Cardiac muscle cell (in vitro differentiated cells and primary cell): ENCODE measurements around the gene TSKU. TPM values are rescaled to one million over a fixed set of nuclear protein-coding genes. Genes with fewer than 3 reads are reported as not detected.

Source experiments
- DNase-seq, 2 donors: peaks; one replicate each; pipeline versions ENCODE4 v3.0.0 to v3.0.0-alpha.2; 2010 to 2017; ENCODE audit warnings: low read depth in 1 of 2, low spot score in 1 of 2
- H3K27ac ChIP-seq: fragments of 200-600 bp; sonication (generic); 2 replicates; pipeline ENCODE4 v1.5.1; 2016
- H3K27me3 ChIP-seq: fragments of 200-600 bp; sonication (generic); 2 replicates; pipeline ENCODE4 v1.6.0; 2016; ENCODE audit warnings: control low read depth
- H3K36me3 ChIP-seq: fragments of 200-600 bp; sonication (generic); 2 replicates; pipeline ENCODE4 v1.5.1; 2016; ENCODE audit warnings: control low read depth
- H3K4me1 ChIP-seq: fragments of 200-600 bp; sonication (generic); 2 replicates; pipeline ENCODE4 v1.8.1; 2017; ENCODE audit warnings: low read depth, mild to moderate bottlenecking, mixed run types
- H3K4me3 ChIP-seq: fragments of 200-600 bp; sonication (generic); 2 replicates; pipeline ENCODE4 v1.5.1; 2016; ENCODE audit warnings: mild to moderate bottlenecking
- H3K9me3 ChIP-seq: fragments of 200-600 bp; sonication (generic); 2 replicates; pipeline ENCODE4 v1.5.1; 2017; ENCODE audit warnings: low read depth, mild to moderate bottlenecking, control low read depth
- CTCF ChIP-seq: IDR thresholded peaks from 2 replicates; pipeline ENCODE4 v1.5.1; 2012; ENCODE audit warnings: low read depth, mild to moderate bottlenecking, low read length
- polyA plus RNA-seq: library from polyadenylated mRNA; unstranded; fragments of >200 nt; fragmentation: Nextera tagmentation; extraction: Ambion mirVana; gene quantifications from 2 replicates; pipeline ENCODE4 v1.2.1, GENCODE V29; 2016
- total RNA-seq: library from RNA; depleted of rRNA; stranded (reverse); fragments of >200 nt; gene quantifications from 2 replicates; pipeline ENCODE4 v1.2.3, GENCODE V29; 2016

The TSKU gene
- total and polyA plus RNA-seq, 2 experiments from 2014 or later = 33.4 to 33.6 TPM

DNA sequence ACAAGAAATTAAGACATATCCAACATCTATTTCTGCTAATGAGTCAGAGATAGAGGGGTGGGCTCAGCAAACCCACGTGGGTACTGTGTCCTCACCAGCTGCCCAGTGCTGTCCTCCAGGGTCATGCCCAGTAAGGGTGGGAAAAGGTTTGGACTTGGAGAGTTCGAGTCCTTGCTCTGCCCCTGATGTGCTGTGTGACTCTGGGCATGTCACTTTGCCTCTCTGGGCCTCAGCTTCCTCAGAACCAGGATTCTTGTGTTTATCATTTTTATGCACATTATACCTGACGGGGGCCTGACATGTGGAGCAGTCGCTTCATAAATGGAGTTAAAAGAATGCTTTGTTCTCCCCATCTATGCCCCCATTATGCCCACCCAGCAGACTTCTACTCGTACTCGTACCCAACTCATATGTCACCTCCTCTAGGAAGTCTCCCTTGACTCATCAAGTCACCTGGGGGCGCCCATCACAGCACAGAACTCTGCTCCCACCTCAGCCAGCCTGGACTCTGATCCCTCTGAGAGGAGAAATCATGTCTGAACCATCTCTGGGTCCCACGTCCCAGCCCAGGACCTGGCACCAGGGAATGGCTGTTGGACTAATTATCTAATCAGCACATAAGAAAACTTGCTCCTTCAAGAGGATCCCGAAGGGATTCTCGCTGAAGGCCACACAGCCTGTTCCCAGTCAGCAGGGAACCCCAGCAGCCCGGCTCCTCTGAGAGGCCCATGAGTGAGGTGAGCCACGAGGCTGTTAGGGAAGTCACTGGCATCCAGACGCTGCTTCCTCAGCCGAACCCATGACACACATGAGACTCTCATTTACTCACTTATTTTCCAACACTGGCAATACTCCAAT lies 38.7 kb upstream of the TSKU start:
- no peaks in the 10 kb centered on the region for H3K4me1 ChIP-seq
- no peak for TF ChIP-seq CTCF
- no peaks in the 10 kb centered on the region for H3K9me3 ChIP-seq
- no peak overlapping the region for H3K4me3 ChIP-seq
- DNase-seq = no peak
- H3K27me3 ChIP-seq = no peaks in the 10 kb centered on the region
- H3K27ac ChIP-seq = no peak overlapping the region
- no peaks in the 10 kb centered on the region for H3K36me3 ChIP-seq

DNA sequence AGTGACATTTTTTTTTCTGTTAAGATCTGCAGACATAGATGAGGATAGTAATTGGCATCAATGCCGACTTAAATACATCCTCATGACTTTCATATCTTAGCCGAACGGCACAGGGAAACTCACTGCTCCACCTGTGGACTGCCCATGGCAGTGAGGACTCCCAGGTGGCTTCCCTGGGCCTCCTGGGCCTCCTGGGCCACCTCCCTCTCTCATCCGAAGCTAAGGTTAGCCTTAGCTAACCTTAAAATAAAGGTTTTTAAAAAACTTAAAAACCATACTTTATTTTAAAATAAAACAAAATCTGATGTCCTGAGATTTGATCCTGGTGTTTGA lies 38.1 kb upstream of the TSKU start:
- TF ChIP-seq CTCF = no peak
- no peaks in the 10 kb centered on the region for H3K9me3 ChIP-seq
- DNase-seq = no peak

DNA sequence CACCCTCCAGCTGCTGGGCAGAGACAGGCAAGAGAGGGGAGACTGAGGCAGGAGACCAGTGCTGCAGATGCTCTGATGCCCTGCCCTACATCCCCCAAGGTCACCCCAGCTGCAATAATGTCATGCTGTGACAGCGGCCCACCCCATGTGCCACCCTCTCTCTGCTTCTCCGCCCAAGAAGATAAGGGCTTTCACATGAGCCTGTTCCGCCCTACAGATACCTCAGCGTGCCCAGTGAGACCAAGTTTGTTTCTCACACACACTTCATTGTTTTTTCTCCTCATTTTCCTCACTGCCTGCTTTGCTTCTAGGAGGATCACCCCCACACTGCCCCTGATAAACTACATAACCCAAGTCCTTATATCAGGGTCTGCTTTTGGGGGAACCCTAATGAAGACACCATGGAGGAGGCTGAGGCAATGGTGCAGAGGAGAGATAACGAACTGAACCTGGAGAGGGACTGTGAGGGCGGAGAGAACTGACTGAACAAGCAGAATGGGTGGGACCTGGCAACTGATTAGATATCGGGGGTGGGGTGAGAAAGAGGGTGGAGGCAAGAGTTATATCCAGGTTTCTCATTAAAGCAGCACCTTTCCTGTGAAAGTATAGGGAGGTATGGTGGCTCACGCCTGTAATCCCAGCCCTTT lies 37.5 kb upstream of the TSKU start:
- Histone ChIP-seq H3K4me1 (no peaks in the 10 kb centered on the region), H3K27ac (no peak overlapping the region), H3K9me3 (no peaks in the 10 kb centered on the region), H3K27me3 (no peaks in the 10 kb centered on the region), H3K36me3 (no peaks in the 10 kb centered on the region), H3K4me3 (no peak overlapping the region)
- no peak for DNase-seq
- TF ChIP-seq CTCF = no peak

More for the DNA sequence above, 38.1 kb upstream of the TSKU start:
- H3K4me3 ChIP-seq = no peak overlapping the region
- no peak overlapping the region for H3K27ac ChIP-seq
- no peaks in the 10 kb centered on the region for H3K27me3 ChIP-seq
- H3K36me3 ChIP-seq = no peaks in the 10 kb centered on the region
- H3K4me1 ChIP-seq = no peaks in the 10 kb centered on the region

- Histone ChIP-seq H3K9me3 (no peaks in the 10 kb centered on the region), H3K36me3 (no peaks in the 10 kb centered on the region), H3K4me3 (no peak overlapping the region), H3K27me3 (no peaks in the 10 kb centered on the region), H3K4me1 (peaks cover under 1% of the 10 kb centered on the region), H3K27ac (no peak overlapping the region)
- TF ChIP-seq CTCF = no peak
- DNase-seq = no peak
These were observed 35.8 kb upstream of the TSKU start for GRCh38 chr11:76747153-76747914.

GRCh38 chr11:76747915-76748860 lies 35.0 kb upstream of the TSKU start:
- Histone ChIP-seq H3K27me3 (no peaks in the 10 kb centered on the region), H3K27ac (no peak overlapping the region), H3K4me1 (peaks cover 5% of the 10 kb centered on the region), H3K9me3 (no peaks in the 10 kb centered on the region), H3K4me3 (no peak overlapping the region), H3K36me3 (no peaks in the 10 kb centered on the region)
- no peak for TF ChIP-seq CTCF
- DNase-seq = no peak
